SK-N-SH treated with all-trans-retinoic acid at 6 μM for 48 hours (cell line): ENCODE measurements around the gene CPNE2.

Source experiments
- ARNTL ChIP-seq: fragments of 450-650 bp; formaldehyde crosslinking; IDR thresholded peaks from 2 replicates; pipeline ENCODE4 v1.5.0; 2020; ENCODE audit warnings: low read depth, mild to moderate bottlenecking, moderate library complexity, borderline replicate concordance
- GLIS3 ChIP-seq: fragments of 250-450 bp; sonication (Bioruptor Pico); IDR thresholded peaks from 2 replicates; pipeline ENCODE4 v1.5.0; 2020; ENCODE audit warnings: mild to moderate bottlenecking, moderate library complexity
- OSR1 ChIP-seq: fragments of 250-450 bp; sonication (Bioruptor Pico); IDR thresholded peaks from 2 replicates; pipeline ENCODE4 v1.8.0; 2022; ENCODE audit warnings: moderate library complexity, mild to moderate bottlenecking, inconsistent platforms
- SNAI2 ChIP-seq: fragments of 250-450 bp; sonication (Bioruptor Pico); IDR thresholded peaks from 2 replicates; pipeline ENCODE4 v1.5.0; 2020; ENCODE audit warnings: mild to moderate bottlenecking, moderate library complexity
- ZFP3 ChIP-seq: fragments of 250-450 bp; sonication (Bioruptor Pico); IDR thresholded peaks from 2 replicates; pipeline ENCODE4 v1.5.0; 2020; ENCODE audit warnings: mild to moderate bottlenecking, moderate library complexity
- ZNF70 ChIP-seq: fragments of 450-650 bp; formaldehyde crosslinking; IDR thresholded peaks from 2 replicates; pipeline ENCODE4 v1.5.0; 2020; ENCODE audit warnings: mild to moderate bottlenecking, moderate library complexity
- ZNF8 ChIP-seq: fragments of 450-650 bp; formaldehyde crosslinking; IDR thresholded peaks from 2 replicates; pipeline ENCODE4 v1.5.0; 2020; ENCODE audit warnings: mild to moderate bottlenecking, moderate library complexity
- TF ChIP-seq, protein P1 (sequence below): fragments of 250-450 bp; sonication (Bioruptor Pico); IDR thresholded peaks from 2 replicates; pipeline ENCODE4 v1.5.0; 2020; ENCODE audit warnings: mild to moderate bottlenecking, moderate library complexity
- TF ChIP-seq, protein P2 (sequence below): fragments of 250-450 bp; sonication (Bioruptor Pico); IDR thresholded peaks from 2 replicates; pipeline ENCODE4 v1.5.1; 2020; ENCODE audit warnings: low read depth, mild to moderate bottlenecking, moderate library complexity
- TF ChIP-seq, protein P3 (sequence below): fragments of 250-450 bp; sonication (Bioruptor Pico); IDR thresholded peaks from 2 replicates; pipeline ENCODE4 v1.8.0; 2020; ENCODE audit warnings: mild to moderate bottlenecking, moderate library complexity, borderline replicate concordance

DNA sequence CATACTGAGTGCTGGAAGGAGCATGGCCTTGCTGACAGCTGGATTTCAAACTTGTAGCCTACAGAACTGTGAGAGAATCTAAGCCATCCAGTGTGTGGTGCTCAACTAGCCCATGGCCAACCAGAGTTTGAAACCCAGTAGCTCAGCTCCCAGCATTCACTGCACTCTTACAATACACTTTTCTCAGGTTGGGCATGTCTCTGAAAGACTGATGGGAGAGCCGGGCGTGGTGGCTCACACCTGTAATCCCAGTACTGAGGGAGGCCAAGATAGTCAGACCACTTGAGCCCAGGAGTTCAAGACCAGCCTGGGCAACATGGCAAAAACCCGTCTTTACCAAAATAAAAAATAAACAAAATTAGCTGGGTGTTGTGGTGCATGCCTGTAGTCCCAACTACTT, 3.8 kb downstream of the CPNE2 start:
- TF ChIP-seq ARNTL (CRISPR knock-in tag) = no peak
- TF ChIP-seq ZNF8 (CRISPR knock-in tag) = no peak
- TF ChIP-seq, protein P1, sequence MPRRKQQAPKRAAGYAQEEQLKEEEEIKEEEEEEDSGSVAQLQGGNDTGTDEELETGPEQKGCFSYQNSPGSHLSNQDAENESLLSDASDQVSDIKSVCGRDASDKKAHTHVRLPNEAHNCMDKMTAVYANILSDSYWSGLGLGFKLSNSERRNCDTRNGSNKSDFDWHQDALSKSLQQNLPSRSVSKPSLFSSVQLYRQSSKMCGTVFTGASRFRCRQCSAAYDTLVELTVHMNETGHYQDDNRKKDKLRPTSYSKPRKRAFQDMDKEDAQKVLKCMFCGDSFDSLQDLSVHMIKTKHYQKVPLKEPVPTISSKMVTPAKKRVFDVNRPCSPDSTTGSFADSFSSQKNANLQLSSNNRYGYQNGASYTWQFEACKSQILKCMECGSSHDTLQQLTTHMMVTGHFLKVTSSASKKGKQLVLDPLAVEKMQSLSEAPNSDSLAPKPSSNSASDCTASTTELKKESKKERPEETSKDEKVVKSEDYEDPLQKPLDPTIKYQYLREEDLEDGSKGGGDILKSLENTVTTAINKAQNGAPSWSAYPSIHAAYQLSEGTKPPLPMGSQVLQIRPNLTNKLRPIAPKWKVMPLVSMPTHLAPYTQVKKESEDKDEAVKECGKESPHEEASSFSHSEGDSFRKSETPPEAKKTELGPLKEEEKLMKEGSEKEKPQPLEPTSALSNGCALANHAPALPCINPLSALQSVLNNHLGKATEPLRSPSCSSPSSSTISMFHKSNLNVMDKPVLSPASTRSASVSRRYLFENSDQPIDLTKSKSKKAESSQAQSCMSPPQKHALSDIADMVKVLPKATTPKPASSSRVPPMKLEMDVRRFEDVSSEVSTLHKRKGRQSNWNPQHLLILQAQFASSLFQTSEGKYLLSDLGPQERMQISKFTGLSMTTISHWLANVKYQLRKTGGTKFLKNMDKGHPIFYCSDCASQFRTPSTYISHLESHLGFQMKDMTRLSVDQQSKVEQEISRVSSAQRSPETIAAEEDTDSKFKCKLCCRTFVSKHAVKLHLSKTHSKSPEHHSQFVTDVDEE (CRISPR knock-in tag) = no peak
- no peak for TF ChIP-seq ZFP3 (CRISPR knock-in tag)
- TF ChIP-seq ZNF70 (CRISPR knock-in tag) = no peak
- TF ChIP-seq, protein P2, sequence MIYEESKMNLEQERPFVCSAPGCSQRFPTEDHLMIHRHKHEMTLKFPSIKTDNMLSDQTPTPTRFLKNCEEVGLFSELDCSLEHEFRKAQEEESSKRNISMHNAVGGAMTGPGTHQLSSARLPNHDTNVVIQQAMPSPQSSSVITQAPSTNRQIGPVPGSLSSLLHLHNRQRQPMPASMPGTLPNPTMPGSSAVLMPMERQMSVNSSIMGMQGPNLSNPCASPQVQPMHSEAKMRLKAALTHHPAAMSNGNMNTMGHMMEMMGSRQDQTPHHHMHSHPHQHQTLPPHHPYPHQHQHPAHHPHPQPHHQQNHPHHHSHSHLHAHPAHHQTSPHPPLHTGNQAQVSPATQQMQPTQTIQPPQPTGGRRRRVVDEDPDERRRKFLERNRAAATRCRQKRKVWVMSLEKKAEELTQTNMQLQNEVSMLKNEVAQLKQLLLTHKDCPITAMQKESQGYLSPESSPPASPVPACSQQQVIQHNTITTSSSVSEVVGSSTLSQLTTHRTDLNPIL = no peak
- TF ChIP-seq GLIS3 (CRISPR knock-in tag) = no peak
- no peak for TF ChIP-seq SNAI2 (CRISPR knock-in tag)
- no peak for TF ChIP-seq OSR1 (CRISPR knock-in tag)
- TF ChIP-seq, protein P3, sequence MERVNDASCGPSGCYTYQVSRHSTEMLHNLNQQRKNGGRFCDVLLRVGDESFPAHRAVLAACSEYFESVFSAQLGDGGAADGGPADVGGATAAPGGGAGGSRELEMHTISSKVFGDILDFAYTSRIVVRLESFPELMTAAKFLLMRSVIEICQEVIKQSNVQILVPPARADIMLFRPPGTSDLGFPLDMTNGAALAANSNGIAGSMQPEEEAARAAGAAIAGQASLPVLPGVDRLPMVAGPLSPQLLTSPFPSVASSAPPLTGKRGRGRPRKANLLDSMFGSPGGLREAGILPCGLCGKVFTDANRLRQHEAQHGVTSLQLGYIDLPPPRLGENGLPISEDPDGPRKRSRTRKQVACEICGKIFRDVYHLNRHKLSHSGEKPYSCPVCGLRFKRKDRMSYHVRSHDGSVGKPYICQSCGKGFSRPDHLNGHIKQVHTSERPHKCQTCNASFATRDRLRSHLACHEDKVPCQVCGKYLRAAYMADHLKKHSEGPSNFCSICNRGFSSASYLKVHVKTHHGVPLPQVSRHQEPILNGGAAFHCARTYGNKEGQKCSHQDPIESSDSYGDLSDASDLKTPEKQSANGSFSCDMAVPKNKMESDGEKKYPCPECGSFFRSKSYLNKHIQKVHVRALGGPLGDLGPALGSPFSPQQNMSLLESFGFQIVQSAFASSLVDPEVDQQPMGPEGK = no peak
